Measurements from ENCODE around the gene SPON2.
A peak's percentile ranks its signal among the peaks of the same experiment; 100 is the strongest.

SPON2 gene

DNA sequence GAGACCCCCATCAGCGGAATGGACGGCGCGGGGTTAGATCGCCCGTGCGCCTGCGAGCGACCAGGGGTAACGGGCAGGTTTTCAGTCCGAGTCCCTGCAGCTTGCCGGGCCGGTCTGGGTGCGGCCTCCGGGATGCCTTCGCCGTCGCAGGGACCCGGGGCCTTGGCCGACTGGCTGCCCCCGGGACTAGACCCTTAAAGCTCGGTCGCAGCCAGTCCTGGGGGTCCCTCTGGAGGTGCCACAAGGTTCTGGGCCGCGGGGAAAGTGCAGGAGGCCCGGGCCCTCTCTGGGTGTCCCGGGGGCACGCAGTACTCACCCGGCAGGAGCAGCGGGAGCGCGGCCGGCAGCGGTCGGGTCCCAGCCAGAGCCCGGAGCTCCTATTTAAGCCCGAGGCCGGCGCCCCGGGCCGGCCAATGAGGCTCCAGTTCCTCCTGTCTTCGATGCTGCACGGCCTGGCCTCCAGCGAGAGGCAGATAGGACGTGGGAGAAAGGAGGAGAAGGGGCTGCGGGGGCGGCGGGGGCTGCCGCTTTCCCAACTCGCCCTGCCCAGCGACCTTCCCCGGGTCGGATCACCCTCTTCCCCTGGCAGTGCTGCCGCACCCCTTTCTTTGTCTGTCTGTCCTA is at the start of gene SPON2:
SPON2 (minus strand) TSS at position 356 of the 624 bp plus-strand sequence.
- no peak for DNase-seq

DNA sequence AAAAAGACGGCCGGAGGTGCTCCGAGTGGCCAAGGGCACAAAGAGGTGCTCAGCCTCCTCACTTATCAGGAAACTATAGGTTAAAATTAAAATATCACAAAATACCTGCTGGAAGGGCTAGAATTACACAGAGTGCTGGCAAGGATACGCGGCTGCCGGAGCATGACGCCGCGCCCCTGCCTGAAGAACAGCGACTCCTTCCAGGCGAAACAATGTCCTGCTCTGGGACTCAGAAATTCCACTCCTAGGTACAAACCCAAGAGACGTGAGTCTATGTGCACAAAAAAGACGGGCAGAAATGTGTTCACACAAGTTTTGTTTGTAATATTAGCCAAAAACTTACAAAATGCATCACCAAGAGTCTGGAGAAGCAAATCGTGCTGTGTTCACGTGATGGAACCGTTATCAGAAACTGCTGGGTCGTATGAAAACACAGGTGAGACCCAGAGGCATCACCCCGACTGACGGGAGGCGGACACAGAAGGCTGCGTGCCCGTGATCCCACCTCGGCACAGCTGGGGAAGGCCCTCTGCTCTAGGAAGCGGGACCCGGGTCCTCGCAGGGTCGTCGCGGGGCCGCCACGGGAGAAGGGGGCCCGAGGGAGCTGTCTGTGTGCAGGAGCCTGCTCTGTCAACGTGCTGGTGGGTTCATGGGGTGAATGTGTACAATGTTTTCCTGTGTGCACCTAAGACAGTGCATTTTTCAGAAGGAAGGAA is 48.9 kb upstream of the SPON2 start:
- no peak for DNase-seq

DNA sequence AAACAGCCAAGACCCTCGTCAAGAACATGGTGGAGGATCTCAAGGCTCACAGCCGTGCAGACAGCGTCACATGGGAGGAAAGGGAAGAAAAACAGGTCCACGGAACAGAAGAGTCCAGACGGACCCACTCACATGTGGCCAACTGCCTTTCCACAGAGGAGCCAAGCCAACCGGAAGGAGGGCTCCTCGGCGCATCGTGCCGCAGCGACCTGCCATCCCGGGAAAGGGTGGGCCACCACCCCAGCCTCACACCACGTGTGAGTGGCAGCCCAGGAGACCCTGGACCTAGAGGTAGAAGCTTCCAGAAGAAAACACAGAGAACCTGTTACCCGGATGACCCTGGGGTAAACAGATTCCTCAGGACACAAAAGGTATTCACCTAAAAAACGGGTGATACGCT is 48.2 kb upstream of the SPON2 start:
- no peak for DNase-seq

DNA sequence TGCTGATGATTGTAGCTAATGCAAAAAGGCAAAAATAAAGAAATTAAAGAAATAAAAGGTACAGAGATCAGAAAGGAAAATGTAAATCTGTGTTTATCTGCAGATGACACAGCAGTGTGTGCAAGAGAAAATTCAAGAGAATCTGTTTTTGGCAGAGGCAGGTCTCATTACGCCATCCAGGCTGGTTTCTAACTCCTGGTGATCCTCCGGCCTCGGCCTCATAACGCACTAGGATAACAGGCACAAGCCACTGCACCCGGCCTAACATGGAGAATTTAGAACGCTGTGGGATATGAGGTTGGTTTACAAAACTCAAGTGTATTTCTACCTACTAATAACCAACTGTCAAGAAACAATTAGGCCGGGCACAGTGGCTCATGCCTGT is 47.2 kb upstream of the SPON2 start:
- DNase-seq, result no peak

DNA sequence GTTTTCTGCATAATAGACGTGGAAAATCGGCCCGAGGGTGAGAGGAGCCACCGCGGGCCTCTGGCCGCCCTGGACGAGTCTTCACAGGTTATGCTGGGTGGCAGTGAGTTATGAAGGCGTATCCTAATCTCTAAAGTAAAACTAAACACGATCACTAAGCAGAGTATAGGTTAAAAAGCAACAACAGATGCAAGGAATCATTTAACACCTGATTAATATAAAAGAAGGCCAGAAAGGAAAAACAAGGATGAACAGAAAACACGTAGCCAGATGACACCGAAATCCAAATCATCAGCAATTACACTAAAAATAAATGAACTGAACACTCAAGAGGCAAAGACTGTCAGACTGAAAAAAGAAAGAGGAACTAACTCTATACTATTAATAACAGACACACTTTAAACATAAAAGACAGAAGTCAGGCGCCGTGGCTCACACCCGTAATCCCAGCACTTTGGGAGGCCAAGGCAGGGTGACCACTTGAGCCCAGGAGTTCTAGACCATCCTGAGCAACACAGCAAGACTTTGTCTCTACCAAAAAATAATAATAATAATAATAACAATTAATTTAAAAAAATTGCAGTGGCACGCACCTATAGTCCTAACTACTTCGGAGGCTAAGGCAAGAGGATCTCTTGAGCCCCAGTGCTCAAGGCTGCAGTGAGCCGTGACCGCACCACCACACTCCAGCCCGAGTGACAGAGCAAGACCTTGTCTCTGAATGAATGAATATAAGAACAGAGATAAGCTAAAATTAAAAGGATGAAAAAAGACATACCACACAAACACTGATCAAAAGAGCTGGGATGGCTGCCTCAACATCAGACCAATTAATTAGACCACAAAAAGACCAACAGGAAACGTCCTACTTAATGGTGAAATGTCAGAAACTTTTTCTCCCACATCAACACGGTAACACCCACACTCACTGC is 46.5 kb upstream of the SPON2 start:
- peak; percentile 86 to 91 for DNase-seq

DNA sequence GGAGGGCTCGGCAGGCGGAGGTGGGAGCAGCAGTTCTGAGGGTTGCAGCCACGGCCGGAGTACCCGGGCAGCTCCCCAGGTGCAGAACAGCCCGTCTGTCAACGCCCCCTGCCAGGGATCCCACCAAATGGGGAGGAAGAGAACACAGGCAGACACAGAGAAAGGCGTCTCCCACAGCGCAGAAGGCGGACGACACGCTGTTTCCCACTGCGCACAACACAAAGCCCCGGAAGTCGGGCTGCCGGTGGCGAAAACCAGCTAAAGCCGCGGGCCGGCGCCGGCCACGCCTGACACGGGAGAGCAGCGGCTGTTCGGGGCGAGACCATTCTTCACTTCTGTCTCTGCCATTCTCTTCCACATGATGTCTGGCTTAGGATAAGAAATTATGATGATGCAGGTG is 45.0 kb upstream of the SPON2 start:
- no peak for DNase-seq

DNA sequence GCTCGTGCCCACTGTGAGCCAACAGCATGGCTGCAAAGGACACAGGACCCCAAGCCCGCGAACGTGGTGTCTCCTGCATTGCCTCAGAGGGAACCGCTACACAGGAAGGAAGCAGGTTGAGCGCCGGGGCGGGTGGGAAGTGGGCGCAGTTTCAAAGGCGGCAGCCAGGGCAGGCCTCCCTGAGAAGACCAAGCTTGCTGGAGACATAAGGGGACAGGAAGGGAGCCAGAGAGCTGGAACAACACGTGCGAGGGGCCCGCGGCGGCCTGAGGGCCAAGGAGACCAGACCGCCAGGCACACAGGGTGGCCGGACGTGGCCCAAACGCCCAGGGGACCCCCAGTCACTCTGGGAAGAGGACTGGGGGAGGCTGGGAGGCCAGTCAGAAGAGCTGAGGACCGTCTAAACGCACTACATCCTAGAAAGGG is 44.5 kb upstream of the SPON2 start:
- peak; percentile 85 to 89 for DNase-seq

DNA sequence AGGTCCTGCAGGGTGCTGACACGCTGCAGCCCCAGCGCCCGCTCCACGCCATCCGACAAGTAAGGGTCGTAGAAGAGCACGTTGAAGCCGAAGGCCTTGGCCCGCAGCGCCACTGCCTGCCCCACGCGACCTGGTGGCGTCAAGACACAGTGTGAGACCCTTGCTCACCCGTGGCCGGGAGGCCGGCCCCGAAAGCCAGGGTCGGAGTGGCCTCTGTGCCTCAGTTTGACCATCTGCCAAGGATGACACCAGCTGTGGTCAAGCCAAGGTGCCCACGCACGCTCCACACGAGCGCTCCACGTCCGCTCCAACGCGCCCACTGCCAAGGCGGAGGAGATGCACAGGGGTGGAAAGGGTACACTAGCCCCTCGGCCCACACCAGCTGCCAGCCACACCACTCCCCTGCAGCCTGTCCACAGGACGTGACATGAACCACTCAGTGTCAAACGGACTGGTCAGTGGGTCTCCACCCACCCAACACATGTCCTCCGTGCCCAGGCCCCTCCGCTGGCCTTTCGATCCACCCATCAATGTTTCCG is 43.8 kb upstream of the SPON2 start:
- no peak for DNase-seq

DNA sequence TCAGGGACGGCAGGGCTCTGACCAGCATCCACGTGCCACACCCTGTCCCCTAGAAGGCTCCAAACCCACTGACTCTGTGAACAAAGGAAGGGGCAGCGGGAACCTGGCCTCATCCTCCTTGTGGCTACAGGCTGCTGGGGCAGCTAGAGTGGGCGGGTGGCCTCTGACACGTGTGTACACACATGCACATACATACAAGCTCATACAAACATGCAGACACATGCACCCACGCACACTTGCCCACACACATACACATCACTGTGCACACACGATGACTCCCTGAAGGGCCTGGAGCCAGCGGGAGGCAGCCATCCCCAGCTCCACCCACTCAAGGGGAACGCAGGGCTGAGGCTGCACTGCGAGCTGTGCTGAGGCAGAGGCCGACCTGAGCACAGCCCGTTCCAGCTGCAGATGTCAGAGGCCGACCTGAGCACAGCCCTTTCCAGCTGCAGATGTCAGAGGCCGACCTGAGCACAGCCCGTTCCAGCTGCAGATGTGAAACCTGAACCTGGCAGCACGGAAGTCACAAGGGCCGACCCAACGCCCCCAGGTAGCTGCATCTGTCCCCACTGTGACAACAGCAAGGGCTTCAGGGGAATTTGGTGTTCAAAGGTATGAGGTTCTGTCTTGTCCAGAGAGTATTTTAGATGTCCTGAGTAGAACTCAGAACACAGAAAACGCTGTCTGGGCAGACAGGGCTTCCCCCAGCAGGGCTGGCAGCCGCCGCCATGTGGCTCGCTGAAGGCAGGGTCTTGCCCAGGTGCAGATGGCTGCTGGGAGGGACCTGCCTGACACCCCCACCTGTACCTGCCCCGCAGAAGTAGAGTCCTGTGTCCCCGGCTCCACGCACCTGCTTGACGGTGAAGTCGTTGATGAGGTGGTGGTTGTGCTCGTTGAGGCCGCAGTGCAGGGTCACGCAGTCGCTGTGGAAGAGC is 43.0 kb upstream of the SPON2 start:
- DNase-seq, result no peak

DNA sequence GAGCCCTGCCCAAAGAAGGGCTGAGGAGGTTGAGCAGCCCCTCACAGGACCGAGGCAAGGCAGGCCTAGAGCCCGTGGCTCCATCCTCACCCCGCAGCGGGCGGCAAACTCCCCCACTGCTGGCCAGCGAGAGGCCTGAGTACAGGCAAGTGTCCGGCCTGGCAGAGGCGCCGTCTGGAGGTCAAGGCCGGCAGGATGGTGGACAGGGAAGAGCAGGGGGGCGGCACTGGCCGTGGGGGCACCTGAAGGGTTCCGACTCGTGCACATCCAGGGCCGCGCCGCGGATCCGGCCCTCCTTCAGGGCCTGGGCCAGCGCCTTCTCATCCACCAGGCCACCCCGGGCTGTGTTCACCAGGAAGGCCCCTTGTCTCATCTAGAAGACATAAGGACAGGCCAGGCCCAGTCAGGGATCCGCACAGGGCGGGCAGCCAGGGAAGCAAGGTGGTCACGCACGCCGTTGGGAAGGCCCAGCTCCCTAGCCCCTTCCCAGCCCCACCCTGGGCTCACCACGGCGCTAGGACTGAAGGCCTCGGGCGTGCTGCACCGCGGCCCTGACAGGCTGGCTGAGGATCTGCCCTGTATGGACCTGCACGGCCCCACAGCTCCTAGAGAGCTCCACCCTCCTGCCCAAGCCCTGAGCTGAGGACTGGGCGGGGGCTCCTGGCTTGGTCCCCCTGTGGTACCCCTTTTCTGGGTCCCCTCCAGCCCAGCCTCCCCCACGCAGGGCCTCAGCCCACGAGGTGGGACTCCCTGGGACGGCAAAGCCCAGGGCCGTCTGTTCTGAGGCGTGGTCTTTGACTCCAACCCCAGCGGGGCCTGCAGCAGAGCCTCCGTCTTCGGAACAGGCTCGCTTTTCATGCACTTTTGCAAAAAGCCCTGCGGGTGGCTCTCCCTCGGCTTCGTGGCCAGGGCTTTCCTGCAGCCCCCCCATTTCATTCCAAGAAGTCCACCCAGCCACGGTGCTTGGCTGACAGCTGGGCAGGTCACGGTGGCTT is 42.0 kb upstream of the SPON2 start:
- no peak for DNase-seq

DNA sequence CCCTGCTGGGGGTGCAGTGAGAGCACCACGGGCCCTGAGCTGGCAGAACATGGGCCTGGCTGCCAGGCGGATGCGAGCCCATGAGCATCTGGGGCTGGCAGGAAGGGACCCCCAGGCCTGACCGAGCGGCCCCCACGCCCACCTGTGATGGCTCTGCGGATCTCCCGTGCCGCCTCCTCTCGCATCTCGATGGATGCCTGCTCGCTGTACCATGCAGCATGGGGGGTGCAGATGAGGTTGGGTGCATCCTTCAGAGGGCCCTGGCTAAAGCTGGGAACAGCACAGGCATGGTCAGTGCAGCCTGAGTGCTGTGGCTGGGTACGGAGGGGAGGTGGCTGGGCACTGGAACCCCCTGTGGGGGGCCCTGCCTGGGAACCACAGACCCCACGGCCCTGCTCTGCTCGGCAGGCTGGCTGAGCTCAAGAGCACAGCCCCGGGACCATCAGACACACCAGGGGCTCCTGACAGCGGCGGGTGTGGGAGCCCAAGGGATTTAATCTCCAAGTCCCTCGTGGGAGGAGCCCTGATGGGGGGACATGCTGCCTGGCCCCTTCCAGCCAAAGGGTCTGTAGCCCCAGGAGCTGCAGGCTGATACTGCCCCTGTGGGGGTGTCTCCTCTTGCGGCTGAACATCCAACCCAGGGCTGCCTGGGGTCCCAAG is 41.1 kb upstream of the SPON2 start:
- DNase-seq, result no peak

DNA sequence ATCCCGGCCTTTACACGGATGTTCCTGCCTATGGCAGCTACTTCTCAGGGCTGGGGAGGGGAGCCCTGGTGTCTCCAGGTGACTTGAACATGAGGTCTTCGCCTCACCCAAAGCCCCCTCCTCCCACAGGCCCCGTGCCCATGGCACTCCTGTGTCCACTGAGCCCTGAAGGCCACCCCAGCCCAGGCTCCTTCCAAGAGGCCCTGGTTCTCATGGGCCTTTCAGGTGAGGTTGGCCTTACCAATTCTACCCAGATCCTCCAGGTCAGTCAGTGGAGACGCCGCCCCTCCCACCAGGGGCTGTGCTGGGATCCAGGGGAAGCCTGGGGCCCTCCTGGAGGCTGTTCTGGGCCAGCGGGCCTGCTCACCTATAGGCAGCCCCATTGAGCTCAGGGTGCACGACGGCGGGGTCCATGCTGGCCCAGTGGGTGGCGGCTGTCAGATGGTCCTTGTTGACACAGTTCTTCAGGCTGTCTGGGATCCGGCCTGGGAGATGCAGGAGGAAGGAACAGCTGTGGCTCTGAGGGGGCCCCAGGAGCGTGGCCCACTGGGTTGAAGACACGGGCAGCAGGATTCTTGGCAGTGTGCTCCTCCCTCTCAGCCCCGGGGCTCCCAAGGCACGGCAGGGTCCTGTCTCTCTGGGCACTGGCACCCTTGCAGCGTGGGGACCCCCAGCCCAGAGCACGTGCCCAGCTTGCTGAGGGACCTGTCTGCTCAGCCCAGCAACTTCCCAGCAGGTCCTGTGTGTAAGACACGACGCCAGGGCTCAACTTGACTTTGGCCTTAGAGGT is 40.4 kb upstream of the SPON2 start:
- DNase-seq, result no peak

DNA sequence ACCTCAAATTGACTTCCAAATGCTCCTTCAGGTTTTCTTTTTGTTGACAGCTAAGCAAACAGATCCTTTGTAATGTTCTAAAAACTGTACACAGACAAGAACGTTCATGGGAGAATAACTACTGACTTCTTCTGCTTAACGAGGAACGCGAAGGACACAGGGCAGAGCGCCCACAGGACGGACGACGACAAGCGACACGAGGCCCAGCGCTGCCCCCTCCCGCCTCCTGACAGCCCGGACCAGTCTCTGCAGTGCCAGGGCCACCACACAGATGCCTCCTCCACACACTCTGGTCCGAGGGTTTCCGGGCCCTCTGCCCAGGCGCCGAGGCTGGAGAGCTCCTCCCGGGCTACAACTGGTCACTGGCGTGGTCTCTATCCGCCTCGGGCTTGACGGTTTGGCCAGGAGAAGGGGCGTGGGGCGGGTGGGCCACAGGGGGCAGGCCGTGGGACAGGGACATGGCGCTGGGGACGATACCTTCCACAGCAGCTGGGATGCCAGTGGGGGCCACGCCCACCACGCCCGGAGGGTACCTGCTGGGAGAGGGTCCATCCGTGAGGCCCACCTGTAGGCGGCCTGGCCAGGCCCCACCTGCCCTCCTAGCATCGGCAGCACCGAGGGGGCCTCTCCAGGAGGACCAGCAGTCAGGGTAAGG is 39.6 kb upstream of the SPON2 start:
- DNase-seq, result no peak

DNA sequence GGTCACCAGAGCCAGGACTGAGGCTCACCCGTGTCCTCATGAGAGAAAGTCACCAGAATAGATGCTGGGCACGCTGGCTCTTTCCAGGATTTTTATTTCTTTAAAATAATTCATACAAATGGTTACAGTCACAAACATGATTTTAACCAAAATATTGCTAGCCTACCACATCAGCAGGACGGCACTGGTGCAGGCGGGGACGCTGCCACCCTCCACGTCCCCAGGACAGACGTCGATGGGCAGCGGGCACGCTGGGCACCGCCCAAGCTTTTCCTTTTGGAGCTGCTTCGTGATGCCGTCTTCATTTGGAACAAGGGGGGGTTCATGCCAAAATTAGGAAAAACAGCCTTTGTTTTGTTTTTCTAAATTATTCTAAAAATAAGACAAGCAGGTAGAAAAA is 39.0 kb upstream of the SPON2 start:
- no peak for DNase-seq

DNA sequence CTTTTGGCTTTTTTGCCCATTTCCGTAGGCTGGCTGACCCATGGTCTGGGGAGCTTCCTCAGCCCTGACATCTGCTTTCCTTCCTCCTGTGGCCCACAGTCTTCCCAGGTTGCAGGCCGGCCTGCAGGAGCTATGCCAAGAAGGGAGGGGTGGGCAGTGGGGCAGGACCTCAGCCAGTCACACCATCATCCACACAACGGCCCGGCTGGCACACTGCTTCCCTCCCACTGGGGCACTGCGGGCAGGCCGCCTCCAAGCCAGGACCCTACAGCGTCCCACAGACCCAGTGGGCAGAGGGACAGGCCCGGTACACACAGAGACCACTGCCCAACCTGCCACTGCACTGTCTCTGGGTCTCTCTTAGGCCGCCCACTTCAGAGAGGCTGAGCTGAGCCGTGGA is 38.6 kb upstream of the SPON2 start:
- DNase-seq, result no peak

DNA sequence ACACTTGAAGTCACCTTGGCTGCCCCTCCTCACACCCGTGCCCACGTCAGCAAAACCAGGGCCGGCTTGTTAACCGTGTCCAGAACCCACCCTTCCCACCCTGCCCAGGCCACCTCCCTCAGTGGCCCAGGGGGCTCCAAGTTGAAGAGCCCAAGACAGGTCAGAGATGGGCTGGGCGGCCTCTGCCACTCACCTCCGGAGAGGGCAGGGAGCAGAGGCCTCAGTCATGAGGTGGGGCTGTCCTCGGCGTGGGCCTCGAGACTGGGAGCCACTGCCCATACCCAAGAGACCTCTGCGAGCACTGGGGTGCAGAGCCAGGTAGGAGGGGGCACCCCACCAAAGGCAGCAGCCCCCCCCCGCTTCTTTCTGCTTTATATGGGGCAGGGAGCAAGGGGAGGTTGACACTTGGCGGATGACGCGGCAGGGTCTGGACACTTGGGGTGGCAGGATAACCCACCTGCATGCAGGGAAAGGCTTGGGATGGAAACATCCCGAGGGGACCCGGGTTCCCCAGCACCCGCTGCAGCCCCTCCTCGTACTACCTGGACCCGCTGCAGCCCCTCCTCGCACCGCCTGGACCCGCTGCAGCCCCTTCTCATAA is 38.0 kb upstream of the SPON2 start:
- DNase-seq, result no peak

DNA sequence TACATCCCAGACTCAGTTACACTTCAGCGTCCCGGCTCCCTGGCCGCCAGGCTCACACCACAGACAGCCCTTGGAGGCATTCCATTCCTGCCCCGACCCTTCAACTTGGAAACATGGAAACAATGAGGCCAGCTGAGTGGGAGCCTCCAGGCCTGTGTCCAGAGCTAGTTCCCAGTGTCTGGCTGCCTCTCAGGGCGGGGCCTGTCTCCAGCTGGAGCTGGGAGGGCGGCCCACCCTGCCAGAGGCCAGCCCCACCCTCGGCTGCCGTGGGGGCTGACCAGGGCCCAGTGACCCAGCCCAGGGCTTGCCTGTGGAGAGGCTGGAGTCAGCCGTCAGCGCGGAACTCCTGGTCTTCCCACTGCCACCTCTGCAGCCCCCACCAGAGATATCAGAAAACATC is 37.4 kb upstream of the SPON2 start:
- DNase-seq, result no peak

DNA sequence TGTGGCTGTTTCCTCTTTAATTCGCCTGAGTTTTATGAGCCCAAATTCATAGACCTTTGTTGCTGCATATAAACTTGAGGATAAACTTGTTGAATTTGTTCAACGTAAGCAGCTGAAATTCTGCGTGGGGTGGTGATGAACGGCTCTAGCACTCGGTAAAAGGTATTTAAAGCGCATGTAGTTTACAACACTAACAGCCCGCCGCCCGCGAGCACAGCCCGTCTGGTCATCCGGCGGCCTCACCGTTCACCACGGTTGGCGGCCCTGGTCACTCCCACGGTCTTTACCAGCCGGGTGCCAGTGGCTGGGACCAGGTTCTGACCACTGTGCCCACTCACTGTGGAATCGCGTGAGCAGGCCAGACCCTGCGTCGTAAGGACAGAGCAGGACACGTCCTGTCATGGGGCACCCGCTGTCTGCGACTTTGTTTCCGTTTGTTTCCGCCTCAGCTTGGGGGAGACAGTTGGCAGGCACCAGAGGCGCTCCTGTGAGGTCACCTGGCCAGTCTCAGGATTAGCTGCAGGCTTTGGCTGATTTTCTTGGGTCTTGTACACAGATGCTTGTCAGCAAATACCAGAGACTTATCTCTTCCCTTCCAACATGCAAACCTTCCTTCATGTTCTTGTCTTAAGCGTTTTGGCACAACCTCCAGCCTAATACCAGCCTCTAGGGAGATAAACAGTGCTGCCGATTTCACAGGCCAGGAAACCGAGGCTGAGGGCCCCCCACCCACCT is 36.8 kb upstream of the SPON2 start:
- no peak for DNase-seq
